HG02798 (cell line): Measurements from ENCODE around the gene SAPCD1.
"Not testable (repeated sequence)": the region's sequence is repeated elsewhere in the genome, so short reads cannot be mapped to it uniquely, and the experiment has no call there.

ENCODE experiments used
- ATAC-seq: cut with Tn5 transposase; IDR thresholded peaks from one replicate; pipeline ENCODE4 v1.9.1; 2021; ENCODE audit warnings: mild to moderate bottlenecking; ENCODE audit not compliant: unreplicated experiment, poor library complexity

The SAPCD1 gene

GRCh38 chr6:31775633-31776484, 13.4 kb downstream of the SAPCD1 start:
- ATAC-seq = no peak

- no peak for ATAC-seq
Measured at GRCh38 chr6:31776485-31776988, 14.1 kb downstream of the SAPCD1 start.

GRCh38 chr6:31776989-31777666, 14.7 kb downstream of the SAPCD1 start, which contains the start of gene VWA7:
Gene VWA7 (minus strand): TSS chr6:31777328. CDS start chr6:31776779, 549 bp downstream.
- peak; percentile 76 for ATAC-seq

GRCh38 chr6:31777667-31778050, 15.2 kb downstream of the SAPCD1 start:
- no peak for ATAC-seq

- ATAC-seq = no peak
Measured at GRCh38 chr6:31778193-31778592, 15.7 kb downstream of the SAPCD1 start.

GRCh38 chr6:31778999-31779885, 16.8 kb downstream of the SAPCD1 start:
- no peak for ATAC-seq

- no peak for ATAC-seq
Measured at GRCh38 chr6:31779908-31780307, 17.5 kb downstream of the SAPCD1 start.

GRCh38 chr6:31780507-31781243, 18.2 kb downstream of the SAPCD1 start:
- ATAC-seq = no peak

- no peak for ATAC-seq
Measured at GRCh38 chr6:31781244-31782125, 19.0 kb downstream of the SAPCD1 start.

- ATAC-seq = no peak
Measured at GRCh38 chr6:31782126-31782855, 19.8 kb downstream of the SAPCD1 start.

GRCh38 chr6:31784098-31784925, 21.9 kb downstream of the SAPCD1 start:
- no peak for ATAC-seq

GRCh38 chr6:31785475-31785874, 23.0 kb downstream of the SAPCD1 start:
- ATAC-seq = no peak

- no peak for ATAC-seq
Measured at GRCh38 chr6:31791324-31792089, 29.1 kb downstream of the SAPCD1 start.

- no peak for ATAC-seq
Measured at GRCh38 chr6:31792090-31792374, 29.6 kb downstream of the SAPCD1 start.

- ATAC-seq = no peak
Measured at GRCh38 chr6:31792761-31793171, 30.3 kb downstream of the SAPCD1 start.

- ATAC-seq = not testable (repeated sequence)
Measured at GRCh38 chr6:31793927-31794245, 31.4 kb downstream of the SAPCD1 start.

- no peak for ATAC-seq
Measured at GRCh38 chr6:31794294-31794865, 31.9 kb downstream of the SAPCD1 start.
